ENCODE data around the gene HPRT1.
"Not testable (repeated sequence)": the region's sequence is repeated elsewhere in the genome, so short reads cannot be mapped to it uniquely, and the experiment has no call there.

The HPRT1 gene

GRCh38 chrX:134454506-134454905 is 5.5 kb upstream of the HPRT1 start:
- DNase-seq (ENCODE audit: extremely low read depth, low read depth) = no peak
- TF ChIP-seq CTCF (IDR thresholded peaks at IDR 0.05; ENCODE audit: low read depth, low read length) = no peak

GRCh38 chrX:134457708-134458107 is 2.3 kb upstream of the HPRT1 start:
- no peak for TF ChIP-seq CTCF (IDR thresholded peaks at IDR 0.05; ENCODE audit: low read depth, low read length)

GRCh38 chrX:134459683-134460004 is 321 bp upstream of the HPRT1 start:
- no peak for DNase-seq (ENCODE audit: extremely low read depth, low read depth)
- no peak for TF ChIP-seq CTCF (IDR thresholded peaks at IDR 0.05; ENCODE audit: low read depth, low read length)

More at GRCh38 chrX:134457708-134458107, 2.3 kb upstream of the HPRT1 start:
- no peak for DNase-seq (ENCODE audit: extremely low read depth, low read depth)

- TF ChIP-seq CTCF (IDR thresholded peaks at IDR 0.05; ENCODE audit: low read depth, low read length) = no peak
- no peak for DNase-seq (ENCODE audit: extremely low read depth, low read depth)
Observed at GRCh38 chrX:134460862-134461220, 876 bp downstream of the HPRT1 start.

GRCh38 chrX:134461437-134461836 is 1.5 kb downstream of the HPRT1 start:
- TF ChIP-seq CTCF (IDR thresholded peaks at IDR 0.05; ENCODE audit: low read depth, low read length) = no peak
- DNase-seq (ENCODE audit: extremely low read depth, low read depth) = no peak

- no peak for DNase-seq (ENCODE audit: extremely low read depth, low read depth)
Observed at GRCh38 chrX:134462927-134463326, 3.0 kb downstream of the HPRT1 start.

GRCh38 chrX:134464453-134464852 is 4.5 kb downstream of the HPRT1 start:
- not testable (repeated sequence) for DNase-seq (ENCODE audit: extremely low read depth, low read depth)

More at GRCh38 chrX:134462927-134463326, 3.0 kb downstream of the HPRT1 start:
- no peak for TF ChIP-seq CTCF (IDR thresholded peaks at IDR 0.05; ENCODE audit: low read depth, low read length)

- DNase-seq (ENCODE audit: extremely low read depth, low read depth) = no peak
- no peak for TF ChIP-seq CTCF (IDR thresholded peaks at IDR 0.05; ENCODE audit: low read depth, low read length)
Observed at GRCh38 chrX:134469486-134469885, 9.5 kb downstream of the HPRT1 start.
